ENCODE results near the gene ARL13B. TPM values are rescaled to one million over a fixed set of nuclear protein-coding genes. Genes with fewer than 3 reads are reported as not detected.

The ARL13B gene
- total RNA-seq, 4 donors from 2014 or later: 4.9 to 23.6 (median 14.0) TPM

- DNase-seq: no peak
- peak overlapping the region in 1 of 2 donors; percentile 34 for H3K27ac ChIP-seq
- TF ChIP-seq POLR2A (IDR thresholded peaks at IDR 0.05) (no peak), CTCF (IDR thresholded peaks at IDR 0.05) (no peak)
- intact Hi-C loops (cut with DNase I; ENCODE audit: low total_unique reads): no loop called here
- no peaks in the 10 kb centered on the region for H3K9me3 ChIP-seq
- no peak overlapping the region for H3K4me3 ChIP-seq
- no peaks in the 10 kb centered on the region for H3K27me3 ChIP-seq
- no peaks in the 10 kb centered on the region for H3K4me1 ChIP-seq
- no peaks in the 10 kb centered on the region for H3K36me3 ChIP-seq
Observed at GRCh38 chr3:94001191-94001590, 21.2 kb downstream of the ARL13B start.

DNA sequence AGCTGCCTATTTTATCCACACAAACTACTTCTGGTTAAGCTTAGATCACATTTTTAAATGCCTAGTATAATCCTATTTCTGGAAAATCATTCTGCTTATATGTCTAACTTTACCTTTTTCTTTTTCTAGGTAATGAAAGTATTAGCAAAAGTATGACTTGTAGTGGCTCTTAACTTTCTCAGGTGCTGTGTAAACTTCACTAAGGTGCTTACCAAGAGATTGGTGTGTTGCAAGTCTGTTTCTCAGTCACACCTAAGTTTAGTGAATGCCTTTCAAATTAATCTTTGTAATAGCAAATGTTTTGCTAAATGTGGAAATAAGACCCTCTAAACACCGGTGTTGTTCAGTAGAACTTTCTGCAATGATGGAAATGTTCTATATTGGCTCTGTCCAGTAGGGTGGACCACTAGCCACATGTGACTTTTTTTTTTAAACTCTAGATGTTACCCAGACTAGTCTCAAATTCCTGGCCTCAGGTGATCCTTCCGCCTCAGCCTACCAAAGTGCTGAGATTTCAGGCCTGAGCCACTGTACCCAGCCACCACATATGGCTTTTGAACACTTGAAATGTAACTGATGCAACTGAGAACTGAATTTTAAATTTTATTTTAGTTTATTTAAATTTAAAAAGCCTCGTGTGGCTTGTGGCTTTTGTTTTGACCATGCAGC, 22.0 kb downstream of the ARL13B start:
- TF ChIP-seq POLR2A (IDR thresholded peaks at IDR 0.05) (no peak), CTCF (IDR thresholded peaks at IDR 0.05) (no peak)
- intact Hi-C loops (cut with DNase I; ENCODE audit: low total_unique reads): no loop called here
- peak overlapping the region in 1 of 2 donors; percentile 34 for H3K27ac ChIP-seq

GRCh38 chr3:94004301-94004910, 24.5 kb downstream of the ARL13B start:
- intact Hi-C loops (cut with DNase I; ENCODE audit: low total_unique reads): no loop called here
- H3K27ac ChIP-seq: peak overlapping the region in 1 of 2 donors; percentile 4
- TF ChIP-seq POLR2A (IDR thresholded peaks at IDR 0.05): no peak
- TF ChIP-seq CTCF (IDR thresholded peaks at IDR 0.05): peak; percentile 69 to 78 (median 76)

More for the DNA sequence above, 22.0 kb downstream of the ARL13B start:
- no peaks in the 10 kb centered on the region for H3K36me3 ChIP-seq
- H3K4me1 ChIP-seq: no peaks in the 10 kb centered on the region
- H3K4me3 ChIP-seq: no peak overlapping the region
- H3K9me3 ChIP-seq: no peaks in the 10 kb centered on the region
- no peaks in the 10 kb centered on the region for H3K27me3 ChIP-seq
- no peak for DNase-seq

GRCh38 chr3:94008253-94008652, 28.3 kb downstream of the ARL13B start:
- Histone ChIP-seq H3K27ac (peak overlapping the region in 1 of 2 donors; percentile 25), H3K4me3 (no peak overlapping the region), H3K9me3 (no peaks in the 10 kb centered on the region), H3K4me1 (no peaks in the 10 kb centered on the region), H3K27me3 (no peaks in the 10 kb centered on the region), H3K36me3 (no peaks in the 10 kb centered on the region)
- intact Hi-C loops (cut with DNase I; ENCODE audit: low total_unique reads): no loop called here
- DNase-seq: no peak
- TF ChIP-seq CTCF (IDR thresholded peaks at IDR 0.05) (no peak), POLR2A (IDR thresholded peaks at IDR 0.05) (no peak)

More at GRCh38 chr3:94004301-94004910, 24.5 kb downstream of the ARL13B start:
- Histone ChIP-seq H3K9me3 (no peaks in the 10 kb centered on the region), H3K27me3 (no peaks in the 10 kb centered on the region), H3K4me1 (no peaks in the 10 kb centered on the region), H3K36me3 (no peaks in the 10 kb centered on the region), H3K4me3 (peak overlapping the region; percentile 3 to 26)
- no peak for DNase-seq

DNA sequence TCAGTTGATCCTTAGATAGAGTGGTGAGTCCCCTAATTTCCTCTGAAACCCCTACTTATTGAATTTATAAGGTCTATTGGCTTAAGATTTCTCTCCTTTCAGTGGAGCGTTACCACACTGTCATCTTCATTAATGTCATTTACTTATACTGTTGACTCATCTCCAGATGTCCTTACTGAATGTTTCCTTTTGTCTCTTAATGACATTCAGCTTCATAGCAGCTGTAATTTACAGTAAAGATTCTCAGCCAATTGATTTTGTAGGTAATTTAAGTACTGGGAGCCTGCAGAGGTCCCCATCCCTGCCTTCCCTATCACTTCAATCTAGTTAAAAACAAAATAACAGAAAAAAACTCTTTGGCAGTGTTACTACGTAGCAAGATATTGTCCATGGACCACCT, 29.7 kb downstream of the ARL13B start:
- H3K9me3 ChIP-seq: no peaks in the 10 kb centered on the region
- no peak for DNase-seq
- no peak overlapping the region for H3K4me3 ChIP-seq
- intact Hi-C loops (cut with DNase I; ENCODE audit: low total_unique reads): no loop called here
- no peak overlapping the region for H3K27ac ChIP-seq
- TF ChIP-seq CTCF (IDR thresholded peaks at IDR 0.05) (no peak), POLR2A (IDR thresholded peaks at IDR 0.05) (no peak)
- H3K36me3 ChIP-seq: no peaks in the 10 kb centered on the region
- H3K27me3 ChIP-seq: no peaks in the 10 kb centered on the region
- H3K4me1 ChIP-seq: no peaks in the 10 kb centered on the region

Data from uterus (tissue), 4 donors.